GM18507 (cell line): Measurements from ENCODE around the gene TMEM158.

Experiments used
- DNase-seq: peaks from one replicate; pipeline ENCODE4 v3.0.0; 2011; ENCODE audit warnings: low read depth; ENCODE audit not compliant: insufficient read length; ENCODE audit errors: extremely low spot score
- FAIRE-seq: peaks from 2 replicates; lab custom pipeline; 2011; peaks lifted over from hg19 to GRCh38; lab: Jason Lieb, UNC

Gene TMEM158

DNA sequence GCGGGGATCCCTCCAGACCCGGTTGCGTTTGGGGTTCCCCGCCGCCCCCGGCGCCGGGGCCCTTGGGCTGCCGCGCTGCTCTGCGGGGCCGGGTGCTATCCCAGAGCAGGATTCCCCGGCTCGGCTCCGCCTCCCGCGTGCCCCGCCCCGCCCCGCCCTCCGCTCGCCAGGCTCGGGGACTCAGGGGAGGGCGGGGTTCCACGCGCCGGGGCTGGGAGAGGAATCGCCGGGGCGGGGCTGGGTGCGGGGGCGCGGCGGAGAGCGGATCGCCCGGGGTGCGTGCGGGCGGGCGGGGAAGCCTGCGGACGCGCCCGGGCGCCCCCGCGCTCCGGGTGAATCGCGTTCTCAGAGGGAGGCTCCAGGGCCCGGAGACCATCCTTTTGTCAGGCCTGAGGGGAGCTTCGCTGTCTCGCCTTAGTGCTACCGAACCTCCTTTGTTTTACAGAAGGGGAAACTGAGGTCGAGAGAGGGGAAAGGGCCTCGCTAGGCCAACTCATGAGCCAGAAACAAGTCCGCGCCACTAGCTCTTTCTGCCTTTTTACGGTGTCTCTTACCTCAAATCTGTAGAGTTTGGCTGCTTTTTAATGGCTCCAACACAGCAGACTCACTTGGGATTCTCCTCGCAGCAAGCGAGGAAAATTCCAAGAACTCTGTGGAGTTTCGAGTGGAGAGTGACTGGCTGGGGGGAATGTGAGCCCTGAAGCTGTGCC is at the start of gene TMEM158:
Gene TMEM158 (minus strand): TSS at position 82 of the 710 bp plus-strand sequence. CDS start 260 bp downstream, outside the sequence.
- no peak for FAIRE-seq

DNA sequence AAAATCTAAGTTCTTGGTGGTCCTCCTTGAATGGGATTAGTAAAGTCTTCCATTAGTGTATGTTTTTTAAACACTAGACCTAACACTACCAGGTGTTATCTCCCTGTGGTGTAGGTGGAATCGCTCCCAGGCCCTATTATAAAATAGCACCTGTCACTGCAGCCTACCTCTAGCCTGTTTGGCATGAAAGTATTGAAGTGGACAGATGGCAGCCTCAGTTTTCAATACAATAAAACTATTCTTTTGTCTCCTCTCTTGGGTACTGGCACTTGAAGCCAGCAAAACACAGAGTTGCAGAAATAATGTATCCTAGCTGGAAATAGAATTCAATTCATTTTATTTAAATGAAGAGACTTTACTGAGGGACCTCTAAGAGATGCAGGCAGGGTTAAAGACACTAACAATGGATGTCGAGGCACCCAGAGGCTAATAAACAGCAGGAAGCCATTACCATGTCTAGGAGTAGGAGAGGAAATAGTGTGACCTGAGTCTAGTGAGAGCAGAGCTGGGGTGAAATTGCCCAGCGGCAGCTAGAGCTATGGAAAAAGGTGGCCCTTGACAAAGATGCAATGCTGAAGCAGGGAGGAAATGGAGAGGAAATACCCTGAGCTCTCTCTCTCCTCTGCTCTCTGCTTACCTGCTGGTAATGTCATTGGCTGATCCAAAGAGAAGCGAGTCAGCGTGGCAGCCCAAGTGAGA is 49.1 kb upstream of the TMEM158 start:
- no peak for FAIRE-seq

More for the DNA sequence above, at the start of gene TMEM158:
- DNase-seq, result peak; percentile 67

DNA sequence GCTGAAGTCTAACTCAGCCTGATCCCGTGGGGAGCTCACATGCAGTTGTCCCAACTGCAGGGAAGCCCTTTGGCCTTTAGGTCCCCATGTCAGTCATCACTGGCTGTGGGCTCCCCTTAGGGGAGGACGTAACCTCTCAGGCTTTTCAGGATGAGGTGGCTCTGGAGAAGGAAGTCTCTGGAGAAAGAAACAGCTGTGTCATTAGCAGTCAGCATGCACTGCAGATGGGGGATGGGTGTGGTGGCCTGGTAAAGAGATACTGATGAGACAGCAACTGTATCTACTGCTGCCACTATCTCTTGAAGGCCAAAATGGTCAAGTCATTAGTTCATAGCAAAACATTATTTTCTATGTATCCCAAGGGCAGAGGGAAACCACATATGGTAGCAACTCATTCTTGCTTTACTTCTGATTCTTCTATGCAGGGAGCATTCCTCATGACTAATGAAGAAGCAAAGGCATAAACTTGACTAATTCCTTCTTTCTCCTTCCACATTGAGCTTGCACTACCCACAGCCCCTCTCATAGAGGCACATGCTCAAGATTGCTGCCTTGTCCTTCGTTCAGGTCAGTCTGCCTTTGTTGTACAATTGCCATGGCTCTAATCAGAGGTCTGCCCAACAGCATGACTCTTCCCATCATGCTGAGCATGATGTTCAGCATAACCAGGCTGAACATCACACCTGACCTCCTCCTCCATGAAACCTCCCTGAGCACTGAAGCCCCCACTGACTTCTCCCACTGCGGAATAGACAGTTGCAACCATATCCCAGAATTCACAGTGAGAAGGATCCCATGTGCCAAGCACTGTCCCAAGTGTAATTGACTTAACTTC is 47.8 kb upstream of the TMEM158 start:
- no peak for FAIRE-seq

More for the DNA sequence above, 49.1 kb upstream of the TMEM158 start:
- no peak for DNase-seq

GRCh38 chr3:45272828-45273470 is 46.9 kb upstream of the TMEM158 start:
- no peak for DNase-seq

More for the DNA sequence above, 47.8 kb upstream of the TMEM158 start:
- no peak for DNase-seq

DNA sequence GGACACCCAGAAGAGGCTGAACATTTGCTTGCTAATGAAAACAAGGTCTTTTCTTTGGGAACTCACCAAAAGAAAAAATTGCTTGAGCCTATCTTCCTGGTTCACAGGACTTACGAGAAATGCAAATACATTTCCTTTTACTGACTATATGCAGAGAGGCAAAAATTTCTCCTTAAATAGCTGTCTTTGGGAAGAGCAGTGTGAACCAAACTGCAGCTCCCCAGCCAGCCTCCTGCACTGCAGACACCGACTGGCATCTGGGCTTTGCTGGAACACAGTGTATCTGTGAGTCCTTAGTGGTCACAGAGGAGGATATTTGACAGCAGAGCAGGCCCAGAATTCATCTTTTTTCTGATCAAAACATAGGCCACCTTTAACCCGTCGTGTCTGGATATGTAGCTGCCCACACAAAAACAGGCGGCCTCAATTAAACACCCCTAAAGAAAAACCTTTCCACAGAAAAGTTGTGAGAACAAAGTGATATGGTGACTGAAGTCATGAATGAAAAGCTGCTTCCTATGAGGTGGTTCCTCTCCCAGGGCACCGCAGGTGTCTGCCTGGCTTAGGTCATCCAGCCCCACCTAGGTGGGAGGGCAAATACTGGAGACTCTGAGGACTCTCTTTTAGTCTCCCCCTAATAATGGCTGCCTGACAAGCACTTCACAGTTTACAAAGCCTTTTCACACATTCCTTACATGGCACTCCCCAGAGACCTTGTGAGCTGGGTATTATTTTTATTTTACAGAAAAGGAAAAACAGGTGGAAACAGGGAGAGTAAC is 46.1 kb upstream of the TMEM158 start:
- DNase-seq (no peak), FAIRE-seq (no peak)

More at GRCh38 chr3:45272828-45273470, 46.9 kb upstream of the TMEM158 start:
- no peak for FAIRE-seq

GRCh38 chr3:45269952-45270351 is 43.9 kb upstream of the TMEM158 start:
- no peak for DNase-seq
- FAIRE-seq, result no peak

- DNase-seq, result no peak
- peak; percentile 24 for FAIRE-seq
Measured at GRCh38 chr3:45267097-45267496, 41.0 kb upstream of the TMEM158 start.

DNA sequence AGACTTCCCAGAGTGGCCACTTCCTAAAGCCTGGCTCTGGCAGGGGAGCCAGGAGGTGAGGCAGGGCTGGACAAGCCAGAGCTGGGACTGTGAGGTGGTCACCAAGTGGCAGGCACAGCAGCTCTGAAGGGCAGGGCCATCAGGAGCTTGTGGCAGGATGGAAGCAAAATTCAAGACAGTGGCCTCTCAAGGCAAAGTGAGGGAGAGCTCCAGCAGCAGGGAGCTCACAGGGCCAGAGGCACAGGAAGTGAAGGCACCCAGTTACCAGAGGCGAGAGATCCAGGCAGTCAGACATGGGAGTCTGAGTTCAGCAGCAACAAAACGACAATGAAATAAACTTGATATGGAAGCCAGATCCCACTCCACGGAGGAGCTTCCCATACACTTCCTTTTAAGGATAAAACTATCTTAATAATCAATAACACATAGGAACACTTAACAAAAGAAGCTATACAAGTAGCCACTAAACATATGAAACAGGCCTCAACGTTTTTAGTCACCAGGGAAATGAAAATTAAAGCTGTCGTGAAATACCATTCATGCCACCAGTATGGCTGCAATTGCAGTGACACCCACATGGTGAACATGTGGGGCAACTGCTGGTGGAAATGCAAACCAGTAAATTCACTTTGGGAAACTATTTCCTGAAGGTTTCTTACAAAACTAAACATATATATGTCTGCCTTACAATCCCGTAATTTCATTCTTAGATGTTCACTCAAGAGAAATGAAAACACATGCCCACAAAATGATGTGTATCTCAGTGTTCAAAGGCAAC is 35.4 kb upstream of the TMEM158 start:
- no peak for DNase-seq

GRCh38 chr3:45259133-45259532 is 33.0 kb upstream of the TMEM158 start:
- DNase-seq, result no peak
- FAIRE-seq, result no peak

More for the DNA sequence above, 35.4 kb upstream of the TMEM158 start:
- FAIRE-seq, result no peak

- FAIRE-seq (no peak), DNase-seq (no peak)
Measured at GRCh38 chr3:45258317-45258716, 32.2 kb upstream of the TMEM158 start.

- FAIRE-seq (peak; percentile 35), DNase-seq (no peak)
Measured at GRCh38 chr3:45253316-45253715, 27.2 kb upstream of the TMEM158 start.

DNA sequence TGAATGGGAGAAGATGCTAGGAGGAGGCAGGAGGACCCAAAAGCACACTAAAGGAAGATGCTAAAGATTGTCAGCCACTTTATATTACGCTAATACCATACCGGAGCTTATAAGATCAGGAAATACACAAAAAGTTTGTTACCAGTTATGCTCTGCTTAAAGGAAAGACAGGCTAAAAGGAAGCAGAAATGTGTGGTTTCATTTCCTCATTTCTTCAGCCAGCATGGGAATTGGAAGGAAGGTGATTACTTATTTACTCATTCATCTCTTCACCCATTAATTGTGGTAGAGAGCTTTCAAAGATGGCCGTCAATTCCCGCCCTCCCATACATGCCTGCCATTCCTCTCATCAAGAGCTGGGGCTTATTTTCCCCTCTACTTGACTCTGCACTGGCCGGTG is 26.7 kb upstream of the TMEM158 start:
- DNase-seq (no peak), FAIRE-seq (peak; percentile 69)

GRCh38 chr3:45249391-45249790 is 23.3 kb upstream of the TMEM158 start:
- DNase-seq (no peak), FAIRE-seq (no peak)

GRCh38 chr3:45246241-45246640 is 20.2 kb upstream of the TMEM158 start:
- DNase-seq (no peak), FAIRE-seq (no peak)

- FAIRE-seq, result no peak
- no peak for DNase-seq
Measured at GRCh38 chr3:45244356-45244755, 18.3 kb upstream of the TMEM158 start.

GRCh38 chr3:45241206-45241605 is 15.1 kb upstream of the TMEM158 start:
- no peak for DNase-seq
- no peak for FAIRE-seq

GRCh38 chr3:45240292-45240691 is 14.2 kb upstream of the TMEM158 start:
- FAIRE-seq, result no peak
- no peak for DNase-seq

DNA sequence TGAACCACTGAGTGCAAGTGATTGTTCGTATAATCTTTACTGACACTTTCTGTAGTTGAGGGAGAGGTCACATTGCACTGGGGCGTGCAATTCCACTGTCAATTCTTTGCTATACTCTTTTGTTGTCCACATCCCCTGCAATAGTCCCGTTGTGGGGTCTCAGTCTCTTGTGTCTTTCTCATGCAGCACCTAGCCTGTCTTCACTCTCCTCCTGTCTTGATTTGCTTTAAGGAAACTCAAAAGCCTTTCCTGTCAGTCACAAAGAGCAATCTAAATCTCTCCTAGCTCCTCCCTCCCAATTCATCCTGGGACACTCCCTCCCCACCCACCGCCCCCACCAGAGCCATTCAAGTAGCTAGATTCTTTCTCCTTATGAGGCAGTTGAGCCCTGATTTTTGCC is 13.2 kb upstream of the TMEM158 start:
- DNase-seq (no peak), FAIRE-seq (no peak)
